Left colon (tissue), 2 donors: ENCODE measurements around the gene GRPEL2. TPM values are rescaled to one million over a fixed set of nuclear protein-coding genes. Genes with fewer than 3 reads are reported as not detected.
A peak's percentile ranks its signal among the peaks of the same experiment; 100 is the strongest.

Experiments
- ATAC-seq: fragments of 200-7000 bp; cut with Tn5 transposase; one replicate; pipeline ENCODE4 v1.9.1; 2020; ENCODE audit warnings: mild to moderate bottlenecking, moderate library complexity
- DNase-seq, 2 donors: peaks; one replicate each; pipeline ENCODE4 v3.0.0-alpha.2; 2020
- intact Hi-C, 2 donors: fragments of 100-400 bp; cut with DNase I in 1 of 2; cut with micrococcal nuclease in 1 of 2; formaldehyde crosslinking; loops; one replicate each; pipeline versions ENCODE4 v1.11.2 to v1.14.0; 2022; cut with DNase I, micrococcal nuclease
- total RNA-seq, 2 donors: library from RNA; stranded (reverse); fragmentation: NEBNext Ultra II Directional; extraction: Animal tissue kit (Norgen Biotek cat#: 25700); gene quantifications; one replicate each; pipeline ENCODE4 v1.2.1, GENCODE V29; 2021
- donor health status: DM: no; HTN: no; CAD: no.
- donor health status: DM: yes; HTN: yes; CAD: no.

GRPEL2 gene
- total RNA-seq, 2 donors from 2014 or later = 10.4 to 10.7 TPM

DNA sequence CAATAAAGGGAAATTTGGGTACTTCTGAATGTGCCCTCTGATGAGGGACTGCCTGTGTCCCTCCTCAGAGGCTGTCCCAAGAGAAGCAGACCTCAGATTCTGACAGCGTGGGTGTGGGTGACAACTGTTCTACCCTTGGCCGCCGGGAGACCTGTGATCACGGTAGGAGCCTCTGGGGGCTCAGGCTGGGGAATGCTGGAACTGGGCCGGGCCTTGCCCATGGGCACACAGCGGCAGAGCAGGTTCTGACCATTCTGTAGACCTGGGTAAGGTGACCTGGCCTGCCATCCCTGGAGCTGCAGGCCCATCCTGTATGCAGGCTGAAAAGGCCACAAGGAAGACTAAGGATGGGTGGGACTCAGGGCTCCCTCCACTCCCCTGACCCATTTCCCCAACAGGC is 29.5 kb upstream of the GRPEL2 start:
- DNase-seq (no peak), ATAC-seq (no peak)
- intact Hi-C loops = loop anchor here in 1 of 2 donors (5.0 kb wide), 1 partner anchor 127 kb away; no protein-coding TSS in a partner anchor

DNA sequence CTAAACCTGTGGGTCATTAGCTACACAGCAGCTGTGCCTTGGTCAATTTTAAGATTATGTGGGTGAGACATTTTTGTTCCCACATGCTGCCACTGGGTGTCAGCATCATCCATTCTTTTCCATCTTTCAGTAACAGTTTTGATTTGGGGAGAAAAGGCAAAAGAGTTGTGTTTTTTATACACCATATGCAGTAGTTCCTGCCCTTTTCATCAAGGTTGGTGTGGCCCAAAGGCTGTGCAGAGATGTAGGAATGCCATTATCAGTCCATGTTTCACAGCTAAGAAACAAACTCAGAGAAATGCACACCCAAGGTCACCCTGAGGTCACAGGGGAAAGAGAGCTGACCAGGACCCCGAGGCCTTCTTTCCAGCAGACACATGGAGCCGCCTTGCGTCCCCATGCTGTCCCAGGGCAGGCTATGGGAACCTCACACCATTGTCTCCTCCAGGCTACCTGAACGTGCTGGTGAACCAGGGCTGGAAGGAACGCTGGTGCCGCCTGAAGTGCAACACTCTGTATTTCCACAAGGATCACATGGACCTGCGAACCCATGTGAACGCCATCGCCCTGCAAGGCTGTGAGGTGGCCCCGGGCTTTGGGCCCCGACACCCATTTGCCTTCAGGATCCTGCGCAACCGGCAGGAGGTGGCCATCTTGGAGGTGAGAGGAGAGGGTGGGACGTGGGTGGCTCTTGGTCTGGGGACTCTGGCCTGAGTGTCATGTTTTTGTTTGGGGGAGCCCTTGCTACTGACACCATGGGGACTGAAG is 27.8 kb upstream of the GRPEL2 start:
- ATAC-seq (no peak), DNase-seq (peak in 1 of 2 donors; percentile 36)
- intact Hi-C loops = loop anchor here in 1 of 2 donors (5.0 kb wide), 1 partner anchor 125 kb away; no protein-coding TSS in a partner anchor

DNA sequence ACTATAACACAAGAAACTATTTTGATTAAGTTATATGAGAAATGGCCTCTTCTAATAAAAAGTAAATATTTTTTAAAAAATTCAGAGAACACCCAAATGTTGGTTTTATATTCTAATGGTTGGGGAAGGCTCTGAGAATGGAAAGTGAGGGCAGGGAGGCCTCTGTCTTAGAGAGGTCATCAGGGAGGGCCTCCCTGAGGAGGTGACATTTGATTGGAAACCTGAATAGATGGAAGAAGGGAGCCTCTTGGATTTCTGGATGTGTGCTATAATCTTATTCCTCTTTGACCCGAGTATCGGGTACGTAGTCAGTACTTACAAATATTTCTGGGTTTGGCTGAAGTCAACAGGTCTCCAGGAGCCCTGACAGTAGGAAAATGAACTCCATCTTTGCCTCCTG is 26.1 kb upstream of the GRPEL2 start:
- no peak for ATAC-seq
- intact Hi-C loops = loop anchor here in 1 of 2 donors (5.0 kb wide), 1 partner anchor 123 kb away; no protein-coding TSS in a partner anchor
- DNase-seq = no peak

DNA sequence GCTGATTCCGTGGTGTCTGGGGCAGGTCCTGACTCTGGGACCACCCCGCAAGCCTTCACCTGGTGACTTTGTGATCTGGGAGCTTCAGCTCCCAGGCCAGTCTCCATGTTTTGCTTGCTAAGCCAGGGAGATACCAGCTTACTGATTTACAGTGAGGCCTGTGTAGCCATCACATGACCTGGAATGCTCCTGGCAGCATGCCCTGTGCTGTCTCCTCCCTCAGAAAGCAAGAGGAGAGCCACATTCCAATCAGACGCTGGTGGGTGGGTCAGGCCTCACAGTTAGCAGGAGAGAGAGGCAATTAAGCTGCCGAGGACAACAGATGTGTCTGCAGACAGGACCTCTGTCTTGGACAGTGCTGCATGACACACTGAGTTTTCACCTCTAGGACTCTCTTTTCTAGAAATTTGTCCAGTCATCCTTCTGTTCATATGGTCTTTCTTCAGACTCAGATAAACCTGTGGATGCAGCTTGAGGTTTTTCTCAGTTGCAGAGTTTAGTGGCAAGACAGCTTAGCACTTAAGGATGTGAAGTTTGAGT is 24.4 kb upstream of the GRPEL2 start:
- DNase-seq = peak; percentile 95 to 97
- ATAC-seq = peak; percentile 95
- intact Hi-C loops = no loop called here

DNA sequence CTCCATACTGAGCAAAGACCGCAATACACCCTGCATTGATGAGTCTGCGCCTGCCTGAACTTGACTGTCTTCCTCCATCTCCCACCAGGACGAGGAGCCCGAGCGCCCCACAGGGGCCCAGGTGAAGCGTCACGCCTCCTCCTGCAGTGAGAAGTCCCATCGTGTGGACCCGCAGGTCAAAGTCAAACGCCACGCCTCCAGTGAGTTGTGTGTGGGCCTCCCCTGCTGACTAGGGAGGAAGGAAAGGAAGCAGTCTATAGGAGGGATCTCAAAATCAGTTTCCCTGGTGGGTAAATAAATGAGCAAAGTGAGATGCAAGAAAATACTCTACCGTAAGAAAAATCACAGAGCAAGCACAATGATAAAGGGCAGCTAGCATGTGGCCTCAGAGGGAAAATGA is 22.8 kb upstream of the GRPEL2 start:
- DNase-seq (peak; percentile 78 to 79), ATAC-seq (peak; percentile 77)
- intact Hi-C loops = no loop called here

DNA sequence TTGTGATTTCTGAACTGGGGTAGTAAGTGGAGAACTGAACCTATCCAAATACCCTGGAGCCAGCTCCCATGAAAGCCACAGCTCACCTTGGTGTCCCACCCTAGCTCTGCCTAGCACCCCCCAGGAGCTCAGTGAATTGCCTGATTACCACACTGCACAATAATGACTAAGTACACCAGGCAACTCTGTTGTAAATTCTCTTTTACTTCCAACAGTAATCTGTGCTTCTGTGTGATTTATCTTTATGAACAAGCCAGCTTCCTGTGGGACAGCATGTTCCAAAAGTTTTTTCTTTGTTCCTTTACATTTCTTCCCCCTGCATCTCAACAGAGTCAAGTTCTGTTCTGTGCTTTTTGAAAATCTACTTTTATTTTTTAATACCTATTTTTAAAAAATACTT is 22.1 kb upstream of the GRPEL2 start:
- intact Hi-C loops = no loop called here
- ATAC-seq (no peak), DNase-seq (no peak)

DNA sequence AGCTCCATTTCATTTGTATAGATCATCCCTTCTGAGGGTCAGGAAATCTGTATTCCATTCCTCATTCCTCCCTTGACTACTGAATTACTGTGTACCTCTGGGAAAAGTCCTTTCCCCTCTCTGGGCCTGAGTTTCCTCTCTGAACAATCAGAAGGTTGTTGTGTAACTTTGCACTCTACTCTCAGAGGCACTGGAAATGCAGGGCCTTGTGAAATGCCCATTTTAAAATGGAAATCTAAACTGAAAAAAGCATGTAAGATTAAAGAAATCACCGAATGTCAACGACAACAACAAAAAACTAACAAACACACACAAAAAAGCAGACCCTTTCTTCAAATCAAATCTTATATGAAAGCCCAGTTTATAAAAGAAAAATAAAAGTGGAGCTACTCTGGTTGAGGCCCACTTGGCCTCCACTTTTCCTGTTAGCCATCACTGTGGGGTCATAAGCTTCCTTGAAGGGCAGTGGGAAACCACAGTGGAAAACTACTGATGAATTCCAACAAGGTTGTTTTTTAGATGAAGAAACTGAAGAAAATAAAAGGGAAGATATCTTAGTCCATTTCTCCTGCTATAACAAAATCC is 21.6 kb upstream of the GRPEL2 start:
- intact Hi-C loops = no loop called here
- ATAC-seq (no peak), DNase-seq (no peak)

DNA sequence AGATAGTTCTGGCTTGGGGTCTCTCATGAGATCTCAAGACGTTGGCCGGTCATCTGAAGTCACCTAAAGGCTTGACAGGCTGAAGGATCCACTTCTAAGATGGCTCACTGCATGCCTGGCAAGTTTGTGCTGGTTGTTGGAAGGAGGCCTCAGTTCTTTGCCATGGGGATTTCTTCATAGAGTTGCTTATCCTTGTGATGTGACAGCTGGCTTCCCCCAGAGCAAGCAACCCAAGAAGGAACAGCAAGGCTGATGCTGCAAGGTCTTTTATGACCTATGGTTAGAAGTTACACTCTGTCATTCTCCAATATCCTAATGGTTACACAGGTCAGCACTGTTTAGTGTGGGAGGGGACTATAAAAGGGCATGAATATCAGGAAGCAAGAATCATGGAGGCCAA is 20.7 kb upstream of the GRPEL2 start:
- no peak for DNase-seq
- ATAC-seq = no peak
- intact Hi-C loops = no loop called here

DNA sequence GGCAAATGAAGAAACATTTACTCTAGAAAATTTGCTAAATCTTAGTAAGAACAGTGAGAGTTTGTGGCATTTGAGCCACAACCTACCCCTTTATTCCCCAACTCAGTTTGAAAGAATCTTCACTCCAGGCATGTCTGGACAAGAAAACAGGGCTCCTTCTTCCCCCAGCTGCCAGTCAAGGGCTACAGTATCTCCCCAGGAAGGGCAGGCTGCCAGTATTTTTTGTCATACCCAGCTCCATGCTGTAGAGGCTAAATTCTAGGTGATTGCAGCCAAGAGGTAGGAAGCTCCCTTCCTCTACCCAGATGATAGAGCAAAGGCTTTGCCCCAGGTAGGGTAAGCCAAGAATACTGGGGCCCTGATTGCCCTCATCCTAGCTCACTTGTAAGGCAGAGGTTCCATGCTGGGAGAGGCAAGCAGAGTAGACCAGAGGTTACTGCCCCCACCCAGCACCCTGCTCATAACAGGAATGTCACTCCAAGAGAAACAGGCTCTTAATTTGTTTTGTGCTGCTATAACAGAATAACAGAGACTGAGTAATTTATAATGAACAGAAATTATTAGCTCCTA is 20.0 kb upstream of the GRPEL2 start:
- intact Hi-C loops = no loop called here
- DNase-seq = no peak
- no peak for ATAC-seq

DNA sequence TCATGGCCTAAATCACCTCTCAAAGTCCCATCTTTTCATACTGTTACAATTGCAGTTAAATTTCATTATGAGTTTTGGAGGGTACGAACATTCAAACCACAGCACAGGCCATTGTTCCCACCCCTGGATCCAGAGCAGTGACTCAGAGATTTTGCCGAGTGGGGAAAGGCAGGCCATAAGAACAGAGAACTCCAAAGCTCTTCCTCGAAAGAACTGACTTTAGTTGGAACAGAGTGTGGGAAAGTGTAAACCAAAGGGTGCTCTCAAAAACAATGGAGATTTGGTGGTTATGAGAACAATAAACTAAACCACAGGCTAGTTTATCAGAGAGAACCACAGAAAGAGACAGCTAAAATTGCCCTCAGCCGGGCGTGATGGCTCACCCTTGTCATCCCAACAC is 19.4 kb upstream of the GRPEL2 start:
- intact Hi-C loops = no loop called here
- ATAC-seq (no peak), DNase-seq (no peak)

DNA sequence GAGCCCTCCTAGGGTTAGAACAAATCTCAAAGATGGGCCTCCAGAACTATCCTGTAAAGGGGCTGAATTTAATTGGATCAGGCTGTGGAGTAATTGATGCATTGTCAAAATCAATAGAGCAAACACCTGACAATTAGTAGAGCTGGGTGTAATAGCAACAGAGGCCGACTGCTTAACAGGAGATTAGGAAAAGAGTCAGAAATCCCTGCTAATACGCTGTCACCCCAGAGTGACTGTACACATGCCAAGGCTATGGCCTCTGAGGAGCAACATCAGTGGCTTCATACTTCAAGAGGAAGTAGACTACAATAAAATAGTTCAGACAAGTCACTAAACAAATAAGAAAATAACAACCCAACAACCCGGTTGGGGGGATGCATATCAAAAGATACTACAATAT is 18.7 kb upstream of the GRPEL2 start:
- no peak for DNase-seq
- intact Hi-C loops = no loop called here
- peak; percentile 37 for ATAC-seq

DNA sequence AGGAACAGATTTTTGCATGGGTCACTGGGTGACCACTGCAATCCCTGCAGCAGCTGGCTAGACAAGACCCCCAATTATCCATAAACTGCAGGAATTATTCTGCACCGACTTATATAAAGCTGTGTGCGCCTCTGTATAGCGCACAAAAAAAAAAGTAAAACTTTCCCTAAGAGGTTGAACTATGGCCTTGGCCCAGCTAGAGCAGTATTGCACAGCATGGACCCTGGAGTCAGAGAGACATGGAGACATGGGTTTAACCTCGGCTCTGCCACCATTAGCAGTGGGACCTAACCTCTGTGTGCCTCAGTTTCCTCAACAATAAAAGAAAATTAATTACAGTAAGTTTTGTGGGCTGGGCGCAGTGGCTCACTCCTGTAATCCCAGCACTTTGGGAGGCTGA is 17.1 kb upstream of the GRPEL2 start:
- ATAC-seq (no peak), DNase-seq (no peak)
- intact Hi-C loops = no loop called here

DNA sequence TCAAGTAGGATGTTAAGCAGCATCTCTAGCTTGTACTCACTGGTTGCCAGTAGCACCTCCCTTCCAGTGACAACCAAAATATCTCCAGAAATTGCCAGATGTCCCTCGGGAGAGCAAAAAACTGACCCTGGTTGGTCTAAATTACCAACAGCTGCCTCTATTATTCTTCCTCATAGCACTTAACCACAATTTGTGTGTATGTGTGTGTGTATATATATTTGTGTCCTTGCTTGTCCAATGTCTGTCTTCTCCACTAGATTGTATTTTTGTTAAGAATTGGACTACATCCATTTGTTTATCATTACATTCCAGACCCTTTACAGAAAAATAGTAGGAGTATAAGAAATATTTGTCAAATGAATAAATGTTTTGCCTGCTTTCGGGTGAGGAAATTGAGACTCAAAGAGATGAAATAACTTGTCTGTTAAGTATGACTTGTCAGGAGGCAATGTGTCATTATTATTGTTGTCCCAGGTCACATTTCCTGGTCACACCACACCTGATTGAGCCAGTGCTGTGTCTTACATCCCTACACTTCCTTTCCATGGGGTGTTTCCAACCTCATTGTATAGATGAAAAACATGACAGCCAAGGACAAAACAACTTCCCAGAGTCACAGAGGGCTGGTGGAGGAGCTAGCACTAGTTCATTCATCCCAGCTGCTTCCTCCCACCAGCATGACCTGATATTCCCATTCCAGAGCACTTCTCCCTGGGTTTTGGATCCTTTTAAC is 11.4 kb upstream of the GRPEL2 start:
- intact Hi-C loops = no loop called here
- no peak for ATAC-seq
- no peak for DNase-seq

DNA sequence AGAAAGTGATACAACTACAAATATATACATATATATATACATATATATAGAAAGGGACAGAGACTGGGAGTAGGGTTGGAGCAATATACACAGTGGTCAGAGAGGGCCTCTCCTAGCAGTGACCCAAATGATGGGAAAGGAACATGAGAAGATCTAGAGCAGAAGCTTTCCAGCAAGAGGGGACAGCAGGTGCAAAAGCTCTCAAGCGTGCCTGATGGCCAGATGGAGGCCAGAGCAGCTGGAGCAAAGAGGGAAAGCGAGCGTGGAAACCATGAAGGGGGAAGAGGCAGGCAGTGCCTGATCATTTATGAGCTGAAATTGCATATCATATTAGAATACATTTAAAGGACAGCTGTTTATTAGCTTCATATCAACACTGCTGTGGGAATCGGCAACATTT is 7.6 kb upstream of the GRPEL2 start:
- ATAC-seq (no peak), DNase-seq (no peak)
- intact Hi-C loops = no loop called here

DNA sequence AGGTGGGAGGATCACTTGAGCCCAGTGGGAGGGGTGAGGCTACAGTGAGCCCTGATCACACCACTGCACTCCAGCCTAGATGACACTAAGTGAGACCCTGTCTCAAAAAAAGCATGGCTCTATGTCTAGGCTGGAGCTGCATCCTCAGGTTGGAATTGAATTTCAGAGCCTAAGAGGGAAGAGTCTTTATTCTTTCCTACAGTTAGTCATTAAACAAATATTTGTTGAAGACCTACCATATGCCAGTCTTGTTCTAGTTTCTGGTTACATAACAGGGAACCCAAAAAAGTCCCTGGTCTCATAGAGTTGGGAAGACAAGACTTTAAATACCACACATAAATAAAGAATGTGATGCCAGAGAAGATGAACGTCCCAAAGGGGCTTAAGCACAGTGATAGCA is 6.9 kb upstream of the GRPEL2 start:
- ATAC-seq (no peak), DNase-seq (no peak)
- intact Hi-C loops = no loop called here

DNA sequence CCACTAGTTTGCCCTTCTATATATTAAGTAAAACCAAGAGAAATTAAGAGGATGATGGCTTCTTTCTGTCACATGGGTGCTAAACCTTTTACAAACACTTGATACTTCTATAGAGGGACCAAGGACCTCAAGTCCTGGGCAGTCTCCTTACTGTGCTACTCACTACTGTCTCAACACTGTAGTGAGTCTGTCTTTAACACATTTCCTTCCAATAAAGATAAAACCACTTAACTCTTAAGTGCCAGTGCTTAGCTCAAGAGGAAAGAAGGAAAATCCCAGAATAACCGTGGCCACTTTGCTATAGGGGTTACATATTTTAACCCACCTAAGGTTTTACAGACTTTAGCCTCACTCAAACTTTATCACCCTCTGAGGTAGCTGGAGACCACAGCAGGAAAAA is 4.4 kb upstream of the GRPEL2 start:
- DNase-seq (no peak), ATAC-seq (no peak)
- intact Hi-C loops = no loop called here

DNA sequence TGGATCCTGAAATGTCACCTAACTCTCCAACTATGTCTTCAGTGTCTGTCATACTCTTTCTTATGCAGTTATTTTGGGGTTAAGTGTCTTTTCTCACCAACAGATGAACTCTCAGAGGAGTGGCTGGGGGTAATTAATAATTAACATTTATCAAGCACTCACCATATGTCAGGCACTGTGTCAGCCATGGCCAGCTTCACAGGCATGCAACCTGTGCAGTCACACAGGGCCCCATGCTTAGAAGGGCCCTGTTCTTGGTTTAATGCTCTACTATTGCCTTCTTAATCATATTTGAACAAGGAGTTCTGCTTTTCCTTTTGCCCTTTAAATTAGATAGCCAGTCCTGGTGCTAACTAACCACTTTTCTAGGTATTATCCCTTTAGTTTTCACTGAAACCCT is 3.4 kb upstream of the GRPEL2 start:
- ATAC-seq = no peak
- intact Hi-C loops = no loop called here
- DNase-seq = no peak

DNA sequence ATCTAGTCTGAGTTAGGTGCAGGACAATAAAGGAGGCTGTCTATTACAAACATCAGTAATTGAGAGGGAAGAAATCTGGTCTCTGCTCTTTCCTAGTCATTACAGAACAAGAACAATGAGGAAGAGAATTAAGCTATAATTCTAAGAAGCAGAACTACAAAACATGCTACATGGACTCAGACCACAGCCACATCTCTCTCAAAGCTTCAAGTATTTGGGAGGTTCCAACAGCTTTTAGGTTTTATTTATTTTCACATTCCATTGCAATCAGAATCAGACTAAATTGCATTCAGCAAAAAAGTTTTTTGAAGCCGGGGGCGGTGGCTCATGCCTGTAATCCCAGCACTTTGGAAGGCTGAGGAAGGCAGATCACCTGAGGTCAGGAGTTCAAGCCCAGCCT is 1.1 kb upstream of the GRPEL2 start:
- no peak for ATAC-seq
- intact Hi-C loops = no loop called here
- DNase-seq = no peak

DNA sequence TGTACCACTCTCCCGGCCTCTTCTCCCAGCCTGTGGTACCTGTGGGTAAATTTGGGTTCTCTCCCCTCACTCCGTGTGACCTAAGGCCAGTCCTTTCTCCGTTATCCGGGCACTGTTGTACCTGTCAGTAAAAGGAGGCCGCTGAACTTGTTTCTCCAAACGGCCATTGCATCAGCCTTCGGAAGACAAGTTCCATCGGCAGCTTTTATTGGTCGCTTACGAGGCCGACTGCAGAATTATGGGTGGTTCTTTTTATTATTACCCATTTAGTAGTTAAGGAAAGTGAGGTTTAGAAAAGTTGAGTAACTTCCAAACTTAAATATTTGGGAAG is 558 bp downstream of the GRPEL2 start:
- DNase-seq = no peak
- intact Hi-C loops = no loop called here
- peak; percentile 3 for ATAC-seq

DNA sequence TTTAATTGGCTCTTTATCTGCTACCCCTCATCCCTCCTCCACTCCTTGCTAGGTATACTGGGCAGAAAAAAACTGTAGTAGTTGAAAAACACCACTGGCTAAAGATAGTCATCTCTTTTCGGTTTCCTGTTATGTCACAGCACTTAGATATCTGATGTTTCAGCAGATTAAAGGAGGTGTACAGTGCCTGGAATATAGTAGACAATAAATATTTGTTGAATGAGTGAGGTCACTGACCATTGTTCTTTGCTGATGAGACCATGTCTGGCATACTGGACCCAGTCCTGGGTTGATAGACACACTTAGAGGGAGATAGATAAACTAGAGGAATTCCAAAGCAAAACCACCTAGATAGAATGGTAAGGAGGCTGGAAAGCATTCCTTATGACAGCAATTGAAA is 3.2 kb downstream of the GRPEL2 start:
- no peak for DNase-seq
- intact Hi-C loops = no loop called here
- ATAC-seq = no peak
